GM19193 (cell line): ENCODE measurements around the gene ABO.

Experiments used
- POLR2A ChIP-seq: IDR thresholded peaks from 4 replicates; pipeline ENCODE4 v1.6.1; 2011; ENCODE audit not compliant: insufficient read depth, insufficient read length; ENCODE audit errors: extremely low read depth

ABO gene

DNA sequence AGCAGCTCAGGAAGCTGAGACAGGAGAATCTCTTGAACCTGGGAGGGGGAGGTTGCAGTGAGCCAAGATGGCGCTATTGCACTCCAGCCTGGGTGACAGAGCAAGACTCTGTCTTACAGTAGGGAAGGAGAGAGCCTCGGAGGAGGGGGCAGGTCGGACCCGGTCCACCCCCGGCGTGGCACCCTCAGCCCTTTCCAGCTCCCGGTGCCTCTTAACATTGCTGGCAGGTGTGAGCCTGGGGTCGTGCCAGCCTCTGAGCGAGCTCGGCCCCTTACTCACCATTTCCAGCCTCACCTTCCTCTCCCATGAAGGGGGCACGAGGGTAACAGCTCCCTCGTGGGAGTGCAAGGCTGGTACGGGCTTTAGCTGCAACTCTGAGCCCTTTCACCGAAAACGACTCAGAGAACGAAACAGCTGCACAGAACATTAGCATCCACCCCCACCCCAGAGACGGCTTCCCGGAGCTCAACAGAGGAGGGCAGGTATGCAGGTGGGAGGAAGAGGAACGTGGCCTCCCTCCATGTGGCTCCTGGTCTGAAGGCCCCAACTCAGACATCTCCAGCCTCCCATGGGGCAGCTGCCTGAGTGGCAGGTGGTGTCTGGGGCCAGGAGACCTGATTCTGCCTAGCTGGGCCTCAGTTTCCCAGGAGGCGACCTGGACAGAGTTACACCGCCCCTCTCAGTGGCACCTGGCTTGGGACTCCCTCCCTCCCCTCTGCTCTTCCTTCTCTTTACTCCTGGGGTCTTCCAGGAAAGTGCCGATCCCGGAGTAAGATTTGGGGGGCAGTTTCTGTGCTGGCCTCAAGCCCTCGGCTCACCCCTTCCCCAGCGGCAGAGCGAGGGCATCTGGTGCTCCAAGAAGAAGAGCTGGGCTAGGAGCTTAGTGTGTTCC lies 28.5 kb upstream of the ABO start:
- TF ChIP-seq POLR2A, result no peak

DNA sequence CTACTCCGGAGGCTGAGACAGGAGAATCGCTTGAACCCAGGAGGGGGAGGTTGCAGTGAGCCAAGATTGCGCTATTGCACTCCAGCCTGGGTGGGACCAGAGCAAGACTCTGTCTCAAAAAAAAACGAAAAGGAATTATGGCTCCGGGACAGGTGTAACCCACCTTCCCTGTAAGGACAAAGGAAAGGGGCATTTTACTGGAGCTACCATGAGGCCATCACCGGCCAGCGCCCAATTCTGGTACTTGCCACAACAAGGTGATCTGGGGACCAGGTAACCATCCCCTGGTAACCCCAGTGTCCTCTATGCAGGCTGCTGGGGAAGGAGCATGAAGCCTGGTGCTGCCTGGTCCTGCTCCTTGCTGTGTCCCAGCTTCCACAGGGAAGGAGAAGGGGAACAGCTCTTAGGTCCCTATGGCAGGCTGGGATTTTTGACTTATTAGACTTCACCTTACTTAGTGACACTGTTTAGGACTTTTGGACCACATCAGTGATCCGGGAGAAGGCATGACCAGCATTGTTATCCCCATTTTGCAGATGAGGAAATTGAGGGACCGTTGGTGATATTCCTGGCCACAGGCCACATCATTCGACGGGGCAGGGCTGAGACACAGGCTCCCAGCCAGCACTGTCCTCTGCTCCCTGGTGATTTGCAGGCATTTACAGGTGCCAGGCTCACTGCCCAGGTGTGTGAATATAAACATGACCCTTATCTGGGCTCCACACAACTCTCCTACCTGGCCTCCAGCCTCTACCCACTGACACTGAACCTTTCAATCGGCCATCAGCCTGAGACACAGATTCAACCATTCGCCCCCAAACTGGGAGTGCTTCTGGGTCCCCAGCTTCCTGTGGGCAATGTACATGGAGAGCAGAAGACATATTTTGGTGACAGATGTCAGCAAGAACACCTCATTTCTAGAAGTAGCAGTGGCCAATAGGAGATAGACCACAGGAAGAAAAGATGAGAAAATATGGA lies 26.5 kb upstream of the ABO start:
- TF ChIP-seq POLR2A, result no peak

DNA sequence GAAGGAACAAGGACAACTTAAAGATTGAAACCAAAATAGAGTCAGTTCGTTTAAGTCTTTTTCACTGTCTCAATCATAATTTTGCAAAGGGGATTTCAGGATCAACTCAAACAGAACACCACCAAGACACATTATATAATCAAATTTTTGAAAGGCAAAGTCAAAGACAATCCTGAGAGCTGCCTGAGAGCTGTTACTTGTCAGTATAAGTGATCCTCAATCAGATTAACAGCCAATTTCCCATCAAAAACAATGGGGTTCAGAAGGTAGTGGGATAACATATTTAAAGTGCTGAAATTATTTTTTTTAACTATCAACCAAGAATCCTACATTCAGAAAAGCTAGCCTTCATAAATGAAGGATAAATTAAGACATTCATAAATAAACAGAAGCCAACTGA lies 19.3 kb upstream of the ABO start:
- TF ChIP-seq POLR2A, result no peak

DNA sequence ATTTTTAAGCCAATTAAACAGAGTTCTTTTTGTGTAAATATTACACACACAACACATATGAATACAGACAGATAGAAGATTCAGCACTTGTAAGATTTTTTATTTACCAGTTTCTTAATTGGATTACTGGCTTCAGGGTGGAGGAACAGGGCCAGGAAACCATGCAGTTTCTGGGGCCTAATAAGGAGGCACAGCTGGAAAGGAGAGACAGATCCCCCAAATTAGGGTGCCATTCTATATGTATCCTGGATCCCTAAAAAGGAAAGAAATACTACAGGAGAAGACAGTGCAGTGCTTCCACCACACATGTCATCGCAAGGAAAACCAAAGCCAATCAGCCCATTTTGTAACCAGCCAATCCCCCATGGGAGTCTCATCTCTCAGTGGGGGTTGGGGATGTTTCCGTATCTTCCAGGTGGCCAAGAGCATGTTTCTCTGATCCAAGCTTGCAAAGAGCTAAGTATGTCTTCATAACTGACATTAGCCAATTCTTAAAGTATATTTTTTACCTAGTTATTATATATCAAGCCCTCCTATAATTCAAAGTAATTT lies 15.8 kb upstream of the ABO start:
- no peak for TF ChIP-seq POLR2A

DNA sequence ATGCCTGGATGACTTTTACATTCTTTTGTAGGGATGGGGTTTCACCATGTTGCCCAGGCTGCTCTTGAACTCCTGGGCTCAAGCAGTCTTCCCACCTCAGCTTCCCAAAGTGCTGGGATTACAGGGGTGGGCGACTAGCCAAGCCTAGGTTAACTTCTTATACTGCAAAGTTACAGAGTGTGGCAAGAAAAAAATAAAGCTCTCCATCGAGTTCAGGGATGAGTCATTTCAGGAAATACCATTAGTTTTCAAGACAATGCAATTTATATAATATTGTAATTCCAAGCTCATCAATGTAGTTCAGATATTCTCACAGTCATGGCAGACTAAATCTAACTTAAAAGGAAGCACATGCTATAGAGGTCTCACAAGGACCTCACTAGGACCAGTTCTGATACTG lies 11.5 kb upstream of the ABO start:
- TF ChIP-seq POLR2A, result no peak

DNA sequence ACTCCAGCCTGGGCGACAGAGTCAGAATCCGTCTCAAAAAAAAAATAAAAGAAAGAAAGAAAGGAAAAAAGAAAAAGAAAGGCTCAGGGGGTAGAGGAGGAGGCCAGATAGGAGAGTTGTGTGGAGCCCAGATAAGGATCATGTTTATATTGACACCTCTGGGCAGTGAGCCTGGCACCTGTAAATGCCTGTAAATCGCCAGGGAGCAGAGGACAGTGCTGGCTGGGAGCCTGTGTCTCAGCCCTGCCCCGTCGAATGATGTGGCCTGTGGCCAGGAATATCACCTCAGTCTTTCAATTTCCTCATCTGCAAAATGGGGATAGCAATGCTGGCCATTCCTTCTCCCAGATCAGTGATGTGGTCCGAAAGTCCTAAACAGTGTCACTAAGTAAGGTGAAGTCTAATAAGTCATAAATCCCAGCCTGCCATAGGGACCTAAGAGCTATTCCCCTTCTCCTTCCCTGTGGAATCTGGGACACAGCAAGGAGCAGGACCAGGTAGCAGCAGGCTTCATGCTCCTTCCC lies 10.3 kb upstream of the ABO start:
- no peak for TF ChIP-seq POLR2A

DNA sequence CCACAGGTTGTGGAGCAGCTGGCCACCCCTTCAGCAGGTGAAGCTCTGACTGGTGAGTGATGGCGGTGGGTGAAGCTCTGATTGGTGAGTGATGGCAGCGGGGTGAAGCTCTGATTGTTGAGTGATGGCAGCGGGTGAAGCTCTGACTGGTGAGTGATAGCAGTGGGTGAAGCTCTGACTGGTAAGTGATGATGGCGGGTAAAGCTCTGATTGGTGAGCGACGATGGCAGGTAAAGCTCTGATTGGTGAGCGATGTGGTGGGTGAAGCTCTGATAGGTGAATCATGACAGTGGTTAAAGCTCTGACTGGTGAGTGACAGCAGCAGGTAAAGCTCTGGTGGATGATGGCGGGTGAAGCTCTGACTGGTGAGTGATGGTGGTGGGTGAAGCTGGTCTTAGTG lies 9.4 kb upstream of the ABO start:
- TF ChIP-seq POLR2A, result no peak

DNA sequence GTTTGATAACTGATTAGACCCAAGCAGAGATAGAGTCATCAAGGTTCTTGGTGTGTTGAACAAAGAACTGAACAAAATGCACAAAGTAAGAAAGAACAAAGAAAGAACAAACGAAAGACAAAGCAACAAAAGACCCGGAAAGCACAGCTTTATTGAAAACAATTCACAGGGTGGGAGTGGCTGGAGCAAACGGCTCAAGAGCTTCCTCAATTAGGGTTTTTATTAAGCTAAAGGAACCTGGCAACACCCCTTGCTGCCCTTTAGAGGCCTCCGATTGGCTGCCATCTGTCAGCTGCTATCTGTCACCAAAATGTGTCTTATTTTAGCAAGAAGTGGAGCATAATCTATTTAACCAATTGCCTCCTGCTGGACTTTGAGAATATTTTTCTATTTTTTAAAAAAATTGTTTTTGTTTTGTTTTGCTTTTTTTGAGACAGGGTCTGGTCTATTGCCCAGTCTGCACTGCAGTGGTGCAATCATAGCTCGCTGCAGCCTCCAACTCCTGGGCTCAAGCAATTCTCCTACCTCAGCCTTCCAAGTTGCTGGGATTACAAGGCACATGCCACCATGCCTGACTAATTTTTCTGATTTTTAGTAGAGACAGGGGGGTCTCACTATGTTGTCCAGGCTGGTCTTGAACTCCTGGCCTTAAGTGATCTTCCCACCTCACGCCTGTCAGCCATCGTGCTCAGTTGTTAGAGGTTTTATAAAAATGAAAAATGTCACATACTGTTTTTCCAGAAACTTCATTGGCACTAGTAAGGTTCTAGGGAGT lies 7.7 kb upstream of the ABO start:
- no peak for TF ChIP-seq POLR2A

DNA sequence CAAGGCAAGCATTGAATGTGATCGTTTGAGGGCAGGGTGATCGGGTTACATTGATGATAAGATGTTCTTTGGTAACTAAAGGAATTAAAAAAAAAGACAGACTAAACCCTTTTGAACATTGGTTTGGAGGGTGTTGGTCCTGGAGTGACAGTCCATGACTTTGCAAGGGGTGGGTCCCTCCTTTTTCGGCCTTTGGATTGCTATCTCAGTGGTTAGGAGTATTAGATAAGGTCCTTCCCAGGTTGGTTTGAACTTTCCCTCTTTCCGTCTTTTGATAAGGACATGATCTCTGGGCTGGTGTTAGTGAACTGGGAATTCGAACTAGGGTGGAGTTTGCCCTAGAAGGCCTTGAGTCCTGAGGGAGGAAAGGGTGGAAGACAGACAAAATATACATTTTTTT lies 5.4 kb upstream of the ABO start:
- TF ChIP-seq POLR2A, result no peak

DNA sequence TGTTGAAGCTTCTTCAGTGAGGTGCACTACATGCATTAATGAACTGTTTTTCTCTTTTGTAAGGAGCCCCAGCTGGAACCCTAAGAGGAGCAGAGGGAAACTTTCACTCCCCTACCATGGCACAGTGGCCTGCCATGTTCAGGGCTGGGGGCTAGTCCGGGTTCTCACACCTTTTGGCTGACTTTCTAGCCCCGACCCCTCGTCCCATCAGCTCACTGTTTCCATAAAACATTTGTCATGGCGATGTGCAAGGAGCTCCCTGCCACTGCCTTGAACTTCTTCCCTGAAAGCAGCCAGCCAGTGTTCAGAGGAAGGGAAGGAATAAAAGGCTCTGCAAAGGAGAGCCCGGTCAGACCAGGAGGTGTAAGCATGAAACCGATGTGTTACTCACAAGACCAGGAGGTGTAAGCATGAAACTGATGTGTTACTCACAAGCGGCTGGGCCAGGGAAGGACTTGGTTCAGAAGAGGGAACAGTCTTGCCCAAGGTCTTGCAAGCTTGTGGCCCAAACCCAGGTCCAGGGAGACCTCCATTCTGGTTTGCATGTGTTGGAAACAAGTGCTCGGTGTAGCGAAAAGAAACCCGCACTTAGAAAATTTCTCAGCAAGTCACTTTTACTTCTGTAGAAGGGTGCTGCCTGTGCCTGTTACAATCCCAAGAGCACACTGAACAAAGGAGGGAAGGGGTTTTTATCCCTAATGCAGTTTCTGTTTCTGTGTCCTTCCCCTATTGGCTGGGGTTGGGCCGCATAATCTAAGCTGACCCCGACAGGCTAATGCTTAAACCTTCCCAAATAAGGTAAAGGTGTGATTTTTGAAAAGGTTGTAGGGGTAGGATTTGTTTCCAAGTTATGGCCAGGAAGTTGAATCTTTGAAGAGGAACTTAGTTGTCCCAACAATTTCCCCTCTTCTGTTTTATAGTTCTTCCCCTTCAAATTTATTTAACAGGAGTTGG lies 3.4 kb upstream of the ABO start:
- no peak for TF ChIP-seq POLR2A

DNA sequence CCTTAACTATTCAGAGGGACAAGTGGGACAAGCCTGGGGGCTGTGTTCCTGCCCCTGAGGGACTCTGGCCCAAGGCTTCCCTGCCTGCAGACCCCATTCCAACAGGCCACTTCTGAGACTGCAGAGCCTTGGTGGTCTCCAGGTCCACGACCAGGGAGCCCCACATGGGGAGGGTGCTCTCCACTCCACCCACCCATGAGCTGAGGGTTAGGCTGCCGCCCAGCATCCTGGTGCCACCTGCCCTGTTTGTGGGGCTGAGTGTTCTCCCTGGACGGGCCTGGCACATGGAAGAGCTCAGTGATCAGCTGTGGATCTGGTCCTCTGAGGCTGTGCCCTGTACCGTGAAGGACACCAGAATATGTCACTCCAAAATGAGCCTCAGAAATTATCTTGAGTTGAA lies 2.5 kb upstream of the ABO start:
- TF ChIP-seq POLR2A, result no peak

DNA sequence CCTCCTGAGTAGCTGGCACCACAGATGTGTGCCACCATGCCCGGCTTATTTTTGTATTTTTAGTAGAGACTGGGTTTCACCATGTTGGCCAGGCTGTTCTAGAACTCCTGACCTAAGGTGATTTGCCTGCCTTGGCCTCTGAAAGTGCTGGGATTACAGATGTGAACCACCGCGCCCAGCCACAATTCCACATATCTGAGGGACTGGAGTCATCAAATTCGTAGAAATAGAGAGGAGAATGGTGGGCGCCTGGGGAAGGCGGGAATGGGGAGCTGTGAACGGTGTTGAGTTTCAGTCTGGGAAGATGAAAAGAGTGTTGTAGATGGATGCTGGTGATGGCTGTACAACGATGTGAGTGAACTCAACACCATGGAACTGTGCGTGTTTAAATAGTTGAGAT lies 1.9 kb upstream of the ABO start:
- no peak for TF ChIP-seq POLR2A
